Keratinocyte (primary cell): ENCODE data around the gene APH1B. TPM values are rescaled to one million over a fixed set of nuclear protein-coding genes. Genes with fewer than 3 reads are reported as not detected.
"Not testable (repeated sequence)": the region's sequence is repeated elsewhere in the genome, so short reads cannot be mapped to it uniquely, and the experiment has no call there.

Experiments used
- DNase-seq: peaks from one replicate; pipeline ENCODE4 v3.0.0-alpha.2; 2011; ENCODE audit warnings: low read depth, missing footprints, low spot score
- FAIRE-seq: peaks from 2 replicates; lab custom pipeline; 2011; peaks lifted over from hg19 to GRCh38; lab: Jason Lieb, UNC
- H2AFZ ChIP-seq: 2 replicates; pipeline ENCODE4 v1.6.0; 2012; ENCODE audit warnings: low read length, control low read depth, inconsistent platforms; ENCODE audit not compliant: control insufficient read depth
- H3K27ac ChIP-seq: 2 replicates; pipeline ENCODE4 v1.5.1; 2011; ENCODE audit warnings: low read length; ENCODE audit not compliant: control insufficient read depth, insufficient read depth
- H3K27me3 ChIP-seq: 3 replicates; pipeline ENCODE4 v1.6.0; 2011; ENCODE audit warnings: low read length; ENCODE audit not compliant: control insufficient read depth, insufficient read depth; ENCODE audit errors: extremely low read depth
- H3K36me3 ChIP-seq, 2 experiments: 2 replicates in 1 of 2; 3 replicates in 1 of 2; pipeline ENCODE4 v1.5.1; 2011; ENCODE audit warnings: low read length in 2 of 2, mild to moderate bottlenecking in 1 of 2; ENCODE audit not compliant: control insufficient read depth in 2 of 2, insufficient read depth in 2 of 2; ENCODE audit errors: extremely low read depth in 1 of 2
- H3K4me1 ChIP-seq: 3 replicates; pipeline ENCODE4 v1.5.1; 2011; ENCODE audit warnings: low read length; ENCODE audit not compliant: control insufficient read depth, insufficient read depth; ENCODE audit errors: extremely low read depth
- H3K4me2 ChIP-seq: 3 replicates; pipeline ENCODE4 v1.6.0; 2011; ENCODE audit warnings: low read depth, low read length; ENCODE audit not compliant: control insufficient read depth, insufficient read depth; ENCODE audit errors: extremely low read depth
- H3K4me3 ChIP-seq, 3 experiments: fragments of 200-600 bp in 1 of 3; sonication (generic) in 1 of 3; 2 replicates in 2 of 3; 3 replicates in 1 of 3; pipeline ENCODE4 v1.5.1; 2011 to 2016; ENCODE audit warnings: low read length in 3 of 3, mild to moderate bottlenecking in 3 of 3, control low read depth in 2 of 3, inconsistent platforms in 1 of 3, low read depth in 1 of 3, mixed read lengths in 1 of 3, mixed run types in 1 of 3, moderate library complexity in 1 of 3; ENCODE audit not compliant: control insufficient read depth in 2 of 3, insufficient read depth in 2 of 3; ENCODE audit errors: extremely low read depth in 1 of 3
- H3K79me2 ChIP-seq: 2 replicates; pipeline ENCODE4 v1.6.0; 2012; ENCODE audit warnings: low read length; ENCODE audit not compliant: control insufficient read depth, insufficient read depth
- H3K9ac ChIP-seq: 3 replicates; pipeline ENCODE4 v1.6.0; 2011; ENCODE audit warnings: low read length; ENCODE audit not compliant: control insufficient read depth, insufficient read depth; ENCODE audit errors: extremely low read depth
- H3K9me1 ChIP-seq: 3 replicates; pipeline ENCODE4 v1.6.0; 2011; ENCODE audit warnings: low read length; ENCODE audit not compliant: control insufficient read depth, insufficient read depth; ENCODE audit errors: extremely low read depth
- H3K9me3 ChIP-seq: 2 replicates; pipeline ENCODE4 v1.5.1; 2012; ENCODE audit warnings: low read depth, low read length; ENCODE audit not compliant: control insufficient read depth
- H4K20me1 ChIP-seq: 3 replicates; pipeline ENCODE4 v1.6.0; 2011; ENCODE audit warnings: low read length; ENCODE audit not compliant: control insufficient read depth, insufficient read depth; ENCODE audit errors: extremely low read depth
- CTCF ChIP-seq, 3 experiments: IDR thresholded peaks in 1 of 3; conservative IDR thresholded peaks in 1 of 3; optimal IDR thresholded peaks in 1 of 3; 2 replicates in 2 of 3; 3 replicates in 1 of 3; pipeline versions ENCODE3 to v1.5.1; 2011; ENCODE audit warnings: low read length in 3 of 3, mild to moderate bottlenecking in 3 of 3, moderate library complexity in 2 of 3, control low read depth in 1 of 3, inconsistent platforms in 1 of 3; ENCODE audit not compliant: insufficient read depth in 2 of 3; ENCODE audit errors: extremely low read depth in 1 of 3
- EZH2 ChIP-seq: IDR thresholded peaks from one replicate; pipeline ENCODE4 v1.6.1; 2012; ENCODE audit warnings: inconsistent platforms, mild to moderate bottlenecking, low read length, moderate library complexity
- dilution Hi-C: fragments of 300-500 bp; cut with MboI; formaldehyde crosslinking; loops from one replicate; pipeline ENCODE4 v1.7.0; 2020; ENCODE audit warnings: low sequenced_read_pairs; ENCODE audit not compliant: extremely low pct_ligation_motif_present
- polyA plus RNA-seq, 5 experiments: library from polyadenylated mRNA; depleted of rRNA in 3 of 5; stranded (reverse) in 3 of 5; stranded (forward) in 1 of 5; unstranded in 1 of 5; fragments of >200 nt; gene quantifications; 1 replicate in 1 of 5; 2 replicates in 3 of 5; 3 replicates in 1 of 5; pipeline versions ENCODE4 v1.2.1 to v1.2.3, GENCODE V29; 2011 to 2012; ENCODE audit warnings: missing spikeins in 2 of 5, low read depth in 1 of 5, low replicate concordance in 1 of 5

Gene APH1B
- polyA plus RNA-seq, 1 donor (not counting 4 experiments of a cell fraction or from before 2014, with no cell fraction given): 7.0 TPM

GRCh38 chr15:63236272-63236671 lies 41.1 kb upstream of the APH1B start:
- no peaks in the 10 kb centered on the region for H3K9me1 ChIP-seq
- H3K79me2 ChIP-seq: peaks cover 8% of the 10 kb centered on the region
- H2AFZ ChIP-seq: no peak overlapping the region
- dilution Hi-C loops: no loop called here
- H3K27ac ChIP-seq: no peak overlapping the region
- DNase-seq (no peak), FAIRE-seq (peak; percentile 59)
- no peaks in the 10 kb centered on the region for H3K27me3 ChIP-seq
- H3K4me2 ChIP-seq: peak overlapping the region; percentile 28
- no peak overlapping the region for H3K9ac ChIP-seq
- no peak overlapping the region for H3K4me3 ChIP-seq
- H4K20me1 ChIP-seq: no peaks in the 10 kb centered on the region
- TF ChIP-seq CTCF (optimal IDR thresholded peaks at IDR 0.05 in 1 of 3, IDR thresholded peaks at IDR 0.05 in 1 of 3, conservative IDR thresholded peaks at IDR 0.05 in 1 of 3; ENCODE audit: extremely low read depth in 1 of 3, insufficient read depth in 2 of 3, low read length in 3 of 3) (no peak), EZH2 (no peak)
- no peaks in the 10 kb centered on the region for H3K9me3 ChIP-seq
- no peaks in the 10 kb centered on the region for H3K36me3 ChIP-seq
- peaks cover 53% of the 10 kb centered on the region for H3K4me1 ChIP-seq

- dilution Hi-C loops, FAIRE-seq, H3K27ac ChIP-seq: not testable (repeated sequence)
Observed at GRCh38 chr15:63237086-63237485, 40.3 kb upstream of the APH1B start.

GRCh38 chr15:63238171-63238570 lies 39.2 kb upstream of the APH1B start:
- H3K36me3 ChIP-seq: peaks cover 0 to 2% of the 10 kb centered on the region in 2 experiments
- no peak for DNase-seq
- H3K9ac ChIP-seq: no peak overlapping the region
- H3K27ac ChIP-seq: peak overlapping the region; percentile 70
- dilution Hi-C loops: no loop called here
- no peaks in the 10 kb centered on the region for H3K9me3 ChIP-seq
- peak overlapping the region; percentile 13 for H3K4me2 ChIP-seq
- TF ChIP-seq EZH2 (no peak), CTCF (optimal IDR thresholded peaks at IDR 0.05 in 1 of 3, IDR thresholded peaks at IDR 0.05 in 1 of 3, conservative IDR thresholded peaks at IDR 0.05 in 1 of 3; ENCODE audit: extremely low read depth in 1 of 3, insufficient read depth in 2 of 3, low read length in 3 of 3) (no peak)
- H4K20me1 ChIP-seq: no peaks in the 10 kb centered on the region
- H3K4me1 ChIP-seq: peaks cover 53% of the 10 kb centered on the region
- H3K27me3 ChIP-seq: no peaks in the 10 kb centered on the region
- peaks cover 12% of the 10 kb centered on the region for H3K79me2 ChIP-seq
- no peak for FAIRE-seq
- no peak overlapping the region for H2AFZ ChIP-seq
- no peak overlapping the region for H3K4me3 ChIP-seq
- no peaks in the 10 kb centered on the region for H3K9me1 ChIP-seq

More at GRCh38 chr15:63237086-63237485, 40.3 kb upstream of the APH1B start:
- not testable (repeated sequence) for H3K9ac ChIP-seq, H3K36me3 ChIP-seq, H2AFZ ChIP-seq, H3K4me2 ChIP-seq, H3K4me3 ChIP-seq, H4K20me1 ChIP-seq, H3K9me3 ChIP-seq, DNase-seq, H3K9me1 ChIP-seq, H3K27me3 ChIP-seq
- Histone ChIP-seq H3K79me2 (peaks cover 12% of the 10 kb centered on the region), H3K4me1 (peaks cover 53% of the 10 kb centered on the region)
